GM21528 (cell line): ENCODE data around the gene BPIFB4.
"Not testable (repeated sequence)": the region's sequence is repeated elsewhere in the genome, so short reads cannot be mapped to it uniquely, and the experiment has no call there.

Source experiments
- ATAC-seq: cut with Tn5 transposase; IDR thresholded peaks from one replicate; pipeline ENCODE4 v1.9.1; 2021; ENCODE audit warnings: mild to moderate bottlenecking, moderate library complexity; ENCODE audit not compliant: unreplicated experiment, low FRiP score

The BPIFB4 gene

DNA sequence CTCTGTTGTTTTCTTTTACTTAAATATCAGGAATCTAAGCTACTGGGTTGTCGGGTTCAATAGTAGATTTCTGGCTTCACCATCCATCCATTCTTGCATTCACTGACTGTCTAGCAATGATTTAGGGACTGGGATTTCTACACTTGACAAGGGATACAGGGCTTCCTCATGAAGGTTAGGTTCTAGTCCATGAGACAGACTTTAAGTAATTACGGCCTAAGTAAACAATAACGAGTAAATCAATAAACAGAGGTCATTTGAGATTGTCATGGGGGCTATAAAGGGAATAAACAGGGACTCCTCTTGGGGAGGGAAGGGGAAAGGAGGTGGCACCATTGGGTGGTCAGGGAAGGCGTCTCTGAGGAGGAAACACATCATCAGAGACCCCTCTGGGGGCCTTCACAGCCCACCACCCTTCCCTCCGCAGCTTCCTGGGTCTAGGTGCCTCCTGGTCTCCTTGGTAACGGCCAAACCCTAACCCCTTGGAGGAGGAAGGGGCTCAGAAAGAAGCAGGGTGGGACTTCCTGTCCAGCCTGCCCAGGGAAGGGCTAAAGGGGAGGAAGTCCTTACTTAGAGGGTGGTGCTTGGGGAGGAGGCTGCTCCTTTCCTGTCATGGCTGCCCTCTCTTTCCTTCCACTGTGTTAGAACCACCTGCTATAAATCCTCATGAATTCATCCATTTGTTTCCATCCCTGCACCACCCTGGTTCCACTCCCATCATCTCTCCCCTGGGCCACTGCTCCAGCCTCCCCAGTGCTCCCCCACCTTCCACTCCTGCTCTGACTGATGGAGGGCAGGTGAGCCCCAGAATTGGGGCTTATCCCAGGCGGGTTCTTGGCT, 33.3 kb downstream of the BPIFB4 start:
- ATAC-seq = no peak

DNA sequence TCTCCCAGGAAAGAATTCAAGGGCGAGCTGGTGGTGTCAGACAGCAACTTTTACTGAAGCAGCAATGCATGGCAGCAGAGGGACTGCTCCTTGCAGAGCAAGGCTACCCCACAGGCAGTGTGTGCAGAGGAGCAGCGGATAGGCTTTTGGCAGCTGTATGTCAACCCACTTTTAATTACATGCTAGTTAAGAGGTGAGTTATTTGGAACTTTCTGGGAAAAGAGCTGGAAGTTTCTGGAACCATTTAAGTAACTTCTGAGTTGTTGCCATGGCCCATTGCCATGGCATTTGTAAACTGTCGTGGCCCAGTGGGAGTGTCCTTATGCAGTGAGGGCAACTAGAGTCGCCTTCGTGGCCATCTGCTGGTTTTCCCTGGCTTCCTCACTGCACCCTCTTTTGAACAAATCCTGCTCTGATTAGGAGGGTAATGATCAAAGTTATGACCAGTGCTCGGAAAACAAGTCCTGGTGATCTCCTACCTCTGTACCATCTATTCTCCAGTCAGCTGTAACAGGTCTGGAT, 34.0 kb downstream of the BPIFB4 start:
- ATAC-seq = no peak

DNA sequence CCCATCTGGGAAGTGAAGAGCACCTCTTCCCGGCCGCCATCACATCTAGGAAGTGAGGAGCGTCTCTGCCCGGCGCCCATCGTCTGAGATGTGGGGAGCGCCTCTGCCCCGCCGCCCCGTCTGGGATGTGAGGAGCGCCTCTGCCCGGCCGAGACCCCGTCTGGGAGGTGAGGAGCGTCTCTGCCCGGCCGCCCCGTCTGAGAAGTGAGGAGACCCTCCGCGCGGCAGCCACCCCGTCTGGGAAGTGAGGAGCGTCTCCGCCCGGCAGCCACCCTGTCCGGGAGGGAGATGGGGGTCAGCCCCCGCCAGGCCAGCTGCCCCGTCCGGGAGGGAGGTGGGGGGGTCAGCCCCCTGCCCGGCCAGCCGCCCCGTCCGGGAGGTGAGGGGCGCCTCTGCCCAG, 36.1 kb downstream of the BPIFB4 start:
- not testable (repeated sequence) for ATAC-seq

DNA sequence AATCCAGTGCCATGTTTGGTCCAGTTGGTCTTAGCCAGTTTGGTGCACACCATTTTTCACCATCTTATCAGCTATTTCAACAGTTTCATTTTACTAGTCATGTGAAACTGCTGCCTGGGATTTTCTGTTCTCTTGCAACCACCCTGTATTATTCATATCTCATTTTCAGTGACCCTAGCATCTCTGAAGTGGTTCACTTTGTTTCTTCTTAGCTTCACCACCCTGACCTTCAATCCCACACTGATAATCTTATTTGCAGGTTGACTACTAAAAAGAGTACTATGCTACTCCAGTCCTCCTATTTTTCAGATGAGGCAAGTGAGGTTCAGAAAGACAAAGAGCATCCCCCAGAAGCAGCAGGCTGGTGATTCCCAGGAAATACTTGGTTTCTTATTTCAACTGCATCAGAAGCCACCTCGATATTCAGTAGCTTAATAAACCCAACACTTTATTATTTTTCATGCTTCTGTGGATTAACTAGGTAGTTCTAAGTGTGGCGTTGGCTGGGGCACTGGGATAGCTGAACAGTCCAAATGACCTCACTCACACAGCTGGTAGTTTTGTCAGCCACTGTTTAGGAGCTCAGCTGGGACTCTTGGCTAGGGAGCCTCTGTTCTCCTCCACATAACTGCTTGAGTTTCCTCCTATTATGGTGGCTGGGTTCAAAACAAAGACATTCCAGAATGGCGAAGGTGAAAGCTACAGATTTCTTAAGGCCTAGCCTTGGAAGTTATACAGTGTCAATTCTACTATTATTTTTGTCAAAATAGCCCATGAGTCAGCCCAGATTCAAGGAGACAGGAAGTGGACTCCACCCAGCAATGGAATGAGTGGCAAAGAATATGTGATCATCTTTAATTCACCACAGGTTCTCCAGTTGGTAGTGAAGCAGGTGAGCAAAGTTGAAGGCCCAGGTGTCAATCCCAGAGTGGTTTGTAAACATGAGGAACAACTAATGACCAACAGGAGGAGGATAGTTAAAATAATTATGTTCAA, 40.6 kb downstream of the BPIFB4 start:
- no peak for ATAC-seq

DNA sequence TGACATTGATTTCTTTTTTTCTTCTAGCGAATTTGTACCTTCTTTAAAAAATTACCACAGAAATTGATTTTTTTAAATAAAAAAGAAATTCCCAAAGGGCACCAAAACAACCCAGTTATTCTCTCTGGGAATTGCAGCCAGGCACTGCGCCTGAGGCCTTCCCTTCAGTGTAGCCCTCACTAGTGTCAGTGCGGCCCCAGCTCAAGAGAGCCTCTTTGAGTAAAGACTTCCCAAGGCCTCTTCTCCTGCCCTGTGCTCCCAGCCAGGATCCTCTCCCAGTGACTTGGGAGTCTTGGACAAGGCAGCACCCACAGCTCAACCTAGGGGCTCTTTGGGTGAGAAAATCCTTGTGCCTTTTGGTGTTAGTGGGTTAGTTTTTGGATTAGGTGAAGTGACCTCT, 41.5 kb downstream of the BPIFB4 start:
- no peak for ATAC-seq

DNA sequence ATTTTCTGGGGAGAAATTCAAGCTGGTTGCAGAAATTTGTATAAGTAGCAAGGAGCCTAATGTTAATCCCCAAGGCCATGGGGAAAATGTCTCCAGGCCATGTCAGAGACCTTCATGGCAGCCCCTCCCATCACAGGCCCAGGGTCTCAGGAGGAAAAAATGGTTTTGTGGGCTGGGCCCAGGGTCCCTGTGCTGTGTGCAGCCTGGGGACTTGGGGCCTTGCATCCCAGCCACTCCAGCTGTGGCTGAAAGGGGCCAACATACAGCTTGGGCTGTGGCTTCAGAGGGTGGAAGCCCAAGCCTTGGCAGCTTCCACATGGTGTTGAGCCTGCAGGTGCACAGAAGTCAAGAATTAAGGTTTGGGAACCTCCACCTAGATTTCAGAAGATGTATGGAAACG, 42.9 kb downstream of the BPIFB4 start:
- not testable (repeated sequence) for ATAC-seq

DNA sequence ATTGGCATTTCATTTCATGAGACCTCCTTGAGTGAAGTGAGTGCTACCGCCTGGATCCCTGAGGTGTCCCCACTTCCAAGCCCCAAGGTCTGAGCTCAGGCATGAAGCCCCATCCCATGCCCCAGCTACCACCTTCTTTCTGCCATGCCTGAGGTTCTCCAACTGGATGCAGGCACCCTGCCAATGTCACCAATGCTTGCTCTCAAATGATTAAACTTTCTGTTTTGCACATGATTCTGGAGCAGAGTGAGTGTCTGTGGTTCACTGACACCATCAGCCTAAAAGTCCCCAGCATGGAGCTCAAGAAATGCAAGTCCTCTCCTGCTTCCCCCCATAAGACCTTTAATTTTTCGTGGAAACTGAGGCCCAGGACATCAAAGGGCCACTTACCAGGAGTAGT, 44.8 kb downstream of the BPIFB4 start:
- no peak for ATAC-seq

DNA sequence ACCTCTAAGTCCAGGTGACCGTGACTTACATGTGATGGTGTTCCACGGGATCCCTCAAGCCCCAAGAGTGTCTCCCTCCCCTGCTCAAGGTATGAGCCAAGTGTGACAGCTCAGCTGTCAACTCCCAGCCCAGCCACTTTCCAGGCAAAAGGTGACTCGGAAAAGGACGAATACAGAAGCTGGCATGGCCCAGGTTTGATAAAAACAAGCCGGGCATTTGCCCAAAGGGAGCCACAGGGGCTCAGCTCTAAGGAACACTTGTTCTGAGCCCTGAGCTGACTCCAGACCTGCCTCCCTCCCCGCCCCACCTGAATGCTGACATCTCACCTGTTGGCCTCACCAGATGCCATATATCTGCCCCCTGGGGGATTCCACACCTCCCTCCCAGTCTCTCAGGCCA, 45.6 kb downstream of the BPIFB4 start:
- no peak for ATAC-seq

DNA sequence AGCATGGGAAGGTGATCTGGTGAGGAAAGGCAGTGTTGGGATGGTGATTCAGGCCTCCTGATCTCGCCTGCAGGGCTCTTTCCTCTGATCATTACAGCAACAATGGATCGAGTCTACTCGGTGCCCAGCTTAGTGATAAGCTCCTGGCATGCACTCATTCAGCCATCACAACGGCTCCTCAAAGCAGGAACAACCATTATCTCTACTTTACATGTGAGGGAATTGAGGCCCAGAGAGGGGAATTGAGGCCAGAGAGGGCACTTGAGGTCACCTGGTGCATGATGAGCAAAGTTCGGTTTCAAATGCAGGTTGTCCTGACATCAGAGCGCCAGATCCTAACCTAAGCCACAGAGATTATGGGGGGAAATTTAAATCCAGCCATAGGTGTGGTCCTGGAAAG, 46.5 kb downstream of the BPIFB4 start:
- ATAC-seq = no peak

DNA sequence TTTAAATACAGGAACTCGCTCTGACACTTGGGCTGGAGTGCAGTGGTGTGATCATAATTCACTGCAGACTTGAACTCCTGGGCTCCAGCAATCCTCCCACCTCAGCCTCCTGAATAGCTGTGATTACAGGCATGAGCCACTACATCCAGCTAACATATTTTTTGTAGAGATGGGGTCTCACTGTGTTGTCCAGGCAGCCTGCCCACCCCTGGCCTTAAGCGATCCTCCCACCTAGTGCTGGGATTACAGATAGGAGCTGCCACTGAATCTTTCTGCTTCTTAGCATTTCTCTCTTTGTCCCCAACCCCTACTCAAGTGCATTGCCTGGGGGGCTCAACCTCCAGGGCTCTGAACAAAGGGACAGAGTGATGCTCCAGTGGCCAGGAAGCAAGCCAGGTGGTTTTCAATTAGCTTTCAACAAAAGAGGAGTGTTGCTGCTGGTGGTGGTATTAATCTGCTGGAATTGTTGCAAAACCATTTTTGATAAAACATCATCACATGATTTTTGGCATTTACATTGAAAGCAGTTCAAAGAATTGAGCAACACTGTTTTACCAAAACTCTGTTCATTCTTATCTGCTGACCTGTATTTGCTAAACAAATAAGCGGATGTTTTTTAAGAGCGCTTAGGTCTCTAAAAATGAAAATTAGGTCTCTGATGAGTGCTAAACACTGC, 48.1 kb downstream of the BPIFB4 start:
- no peak for ATAC-seq

DNA sequence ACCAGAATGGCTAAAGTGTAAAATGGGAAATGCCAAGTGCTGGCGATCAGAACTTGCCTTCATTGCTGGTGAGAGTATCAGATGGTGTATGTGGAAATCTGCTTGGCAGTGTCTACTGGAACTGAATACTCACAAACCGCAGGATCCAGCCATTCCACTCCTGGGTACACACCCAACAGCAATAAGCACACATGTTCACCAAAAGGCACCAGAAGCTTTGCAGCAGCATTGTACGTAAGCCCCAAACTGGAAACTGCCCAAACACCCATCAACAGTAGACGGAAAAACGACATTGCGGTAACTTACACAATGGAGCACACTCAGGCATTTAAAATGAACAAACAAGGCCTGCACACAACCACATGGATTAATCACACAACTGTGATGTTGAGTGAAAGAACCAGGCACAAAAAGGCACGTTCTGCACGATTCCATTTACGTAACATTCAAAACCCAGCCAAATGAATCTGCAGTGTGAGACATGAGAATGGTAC, 51.2 kb downstream of the BPIFB4 start:
- ATAC-seq = no peak

DNA sequence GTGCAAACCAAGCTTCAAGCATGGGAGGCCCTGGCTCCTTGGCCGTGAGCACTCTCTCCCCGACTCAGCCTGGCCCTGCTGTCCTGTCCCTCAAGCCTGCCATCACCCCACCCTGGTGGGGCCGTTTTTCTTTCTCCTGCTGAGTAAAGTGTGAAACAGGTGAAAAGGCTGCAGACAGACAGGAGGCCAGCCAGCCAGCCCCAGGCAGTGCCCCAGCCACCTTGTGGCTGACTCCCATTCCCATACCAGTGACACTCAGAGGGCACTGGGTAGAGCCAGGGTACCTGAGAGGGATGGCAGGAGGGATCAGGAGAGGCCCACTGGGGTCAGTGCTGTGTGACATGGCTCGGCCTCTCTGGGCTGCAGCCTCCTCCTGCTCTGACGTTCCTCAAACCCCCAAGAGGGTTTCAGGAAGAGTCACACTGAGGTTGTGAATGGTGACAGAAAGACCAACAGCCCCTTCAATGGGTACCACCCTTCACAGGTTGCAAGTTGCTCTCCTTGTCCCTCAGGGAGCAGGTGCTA, 52.6 kb downstream of the BPIFB4 start:
- no peak for ATAC-seq

DNA sequence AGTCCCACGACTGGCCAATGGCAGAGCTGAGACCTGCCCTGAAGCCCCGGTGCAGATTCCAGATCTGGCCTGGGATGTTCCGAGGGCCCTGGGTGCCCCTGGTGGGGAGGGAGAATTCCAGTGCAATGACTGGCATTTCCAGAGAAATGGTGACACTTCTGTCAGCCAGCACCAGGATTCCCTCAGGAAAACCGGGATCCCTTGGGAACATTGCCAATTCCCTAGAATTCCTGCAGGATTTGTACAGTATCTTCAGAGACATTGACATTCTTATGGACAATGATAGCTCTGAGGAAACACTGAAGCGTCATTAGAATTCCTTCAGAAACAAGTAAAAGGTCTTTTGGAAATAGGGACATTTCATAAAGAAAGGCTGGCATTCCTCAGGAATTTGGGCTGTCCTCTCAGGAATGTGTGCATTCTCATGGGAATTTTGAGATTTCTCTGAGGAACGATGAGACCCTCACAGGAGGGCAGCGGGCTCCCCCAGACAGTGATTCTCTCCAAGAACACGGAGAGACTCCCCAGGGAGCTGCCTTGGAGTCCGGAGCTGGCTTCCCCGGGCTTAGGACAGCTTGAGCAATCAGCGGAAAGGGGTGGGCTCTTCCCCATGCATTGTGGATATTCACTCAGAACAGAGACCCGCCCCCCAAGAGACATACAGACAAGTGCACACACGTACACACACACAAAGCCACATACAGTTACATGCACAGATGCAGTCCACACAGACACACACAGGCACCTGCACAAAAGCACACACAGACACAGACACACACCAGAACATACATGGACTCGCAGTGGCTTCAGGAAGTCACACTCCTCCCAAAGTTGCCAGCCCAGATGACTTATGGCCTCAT, 53.3 kb downstream of the BPIFB4 start:
- no peak for ATAC-seq

DNA sequence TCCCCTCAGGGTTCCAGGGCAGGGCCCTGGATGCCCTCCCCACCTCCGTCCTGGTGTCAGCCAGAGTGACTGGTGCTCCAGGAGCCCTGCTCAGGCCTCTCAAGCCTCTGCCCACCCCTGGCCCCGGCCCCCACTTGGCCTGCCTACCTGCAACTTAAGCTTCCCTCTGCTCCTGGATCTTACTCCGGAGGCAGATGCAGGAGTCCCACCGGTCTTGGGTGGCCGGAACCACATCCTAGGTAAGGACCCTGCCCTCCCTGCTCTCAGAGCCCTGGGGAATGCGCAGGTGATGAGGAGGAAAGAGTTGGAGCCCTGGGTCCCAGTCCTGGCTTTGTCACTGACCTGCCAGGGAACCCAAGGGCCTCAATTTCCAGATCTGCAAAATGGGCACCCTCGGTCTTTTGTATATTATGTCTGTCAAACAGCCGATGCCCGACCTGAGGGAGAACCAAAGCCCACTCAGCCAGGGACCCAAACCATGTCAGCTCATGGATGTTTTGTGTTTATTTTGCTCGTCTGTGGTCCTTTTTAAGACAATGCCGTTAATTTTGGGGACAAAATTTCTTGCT, 54.0 kb downstream of the BPIFB4 start:
- ATAC-seq = no peak

DNA sequence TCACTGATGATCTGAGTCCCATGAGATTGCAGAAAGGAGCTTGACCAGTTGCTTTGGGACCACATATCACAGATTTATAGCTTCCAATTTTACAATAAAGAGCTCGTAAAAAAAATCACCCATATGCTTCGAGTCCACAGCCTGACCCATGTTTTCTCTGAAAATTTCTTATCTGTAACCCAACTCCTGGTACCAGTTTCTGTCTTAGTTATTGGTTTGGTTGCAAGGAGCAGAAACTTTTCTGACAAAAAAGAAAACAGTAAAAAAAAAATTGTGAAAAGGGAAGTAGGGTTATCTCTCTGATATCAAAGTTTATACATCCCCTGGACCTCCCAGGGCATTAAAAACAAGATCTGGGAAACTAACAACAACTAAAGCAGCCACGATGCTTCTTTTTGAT, 57.8 kb downstream of the BPIFB4 start:
- no peak for ATAC-seq

DNA sequence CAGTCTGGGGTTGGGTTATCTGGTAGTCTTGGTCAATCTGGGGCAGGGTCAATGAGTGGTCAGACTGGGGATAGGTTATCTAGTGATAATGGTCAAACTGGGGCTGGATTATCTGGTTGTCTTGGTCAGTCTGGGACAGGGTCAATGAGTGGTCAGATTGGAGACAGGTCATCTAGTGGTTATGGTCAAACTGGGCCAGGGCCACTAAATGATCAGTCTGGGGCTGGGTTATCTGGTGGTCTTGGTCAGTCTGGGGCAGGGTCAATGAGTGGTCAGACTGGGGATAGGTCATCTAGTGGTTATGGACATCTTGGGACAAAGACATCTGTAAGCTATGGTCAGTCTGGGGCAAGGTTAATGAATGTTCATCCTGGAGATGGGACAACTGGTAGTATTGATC, 60.0 kb downstream of the BPIFB4 start:
- ATAC-seq = no peak

DNA sequence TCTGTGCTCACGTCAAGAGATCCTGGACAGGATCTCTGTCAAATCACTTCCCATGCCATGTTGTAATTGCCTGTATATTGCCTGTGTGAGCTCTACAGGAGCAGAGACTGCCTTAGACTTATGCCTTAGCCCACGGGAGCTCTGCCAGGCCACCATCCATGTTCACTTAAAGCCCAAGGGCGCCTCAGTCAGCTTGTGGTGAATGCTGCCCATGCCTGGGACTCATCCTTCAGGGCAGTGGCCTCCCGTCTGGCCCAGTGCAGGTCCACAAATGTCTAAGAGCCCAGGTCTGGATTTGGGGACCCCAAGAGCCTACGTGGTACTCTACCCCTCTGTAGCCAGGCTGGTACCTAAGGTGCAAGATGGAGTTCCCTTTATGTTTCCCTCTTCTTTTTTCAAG, 66.1 kb downstream of the BPIFB4 start:
- ATAC-seq = no peak

DNA sequence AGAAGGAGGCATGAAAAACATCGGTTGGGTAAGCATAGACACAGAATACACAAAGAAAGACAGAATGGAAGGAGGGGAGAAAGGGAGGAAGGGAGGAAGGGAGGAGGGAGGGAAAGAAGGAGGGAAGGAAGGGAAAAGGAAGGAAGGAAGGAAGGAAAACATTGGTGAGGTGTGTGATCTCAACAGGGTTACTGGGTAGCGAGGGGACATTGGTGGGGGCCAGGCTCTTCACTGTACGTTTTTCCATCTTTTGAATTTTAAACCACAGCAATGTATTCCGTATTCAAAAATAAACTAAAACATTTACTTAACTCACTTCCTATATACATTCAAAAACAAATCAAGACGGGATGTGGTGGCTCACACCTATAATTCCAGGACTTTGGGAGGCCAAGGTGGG, 67.9 kb downstream of the BPIFB4 start:
- ATAC-seq = no peak

DNA sequence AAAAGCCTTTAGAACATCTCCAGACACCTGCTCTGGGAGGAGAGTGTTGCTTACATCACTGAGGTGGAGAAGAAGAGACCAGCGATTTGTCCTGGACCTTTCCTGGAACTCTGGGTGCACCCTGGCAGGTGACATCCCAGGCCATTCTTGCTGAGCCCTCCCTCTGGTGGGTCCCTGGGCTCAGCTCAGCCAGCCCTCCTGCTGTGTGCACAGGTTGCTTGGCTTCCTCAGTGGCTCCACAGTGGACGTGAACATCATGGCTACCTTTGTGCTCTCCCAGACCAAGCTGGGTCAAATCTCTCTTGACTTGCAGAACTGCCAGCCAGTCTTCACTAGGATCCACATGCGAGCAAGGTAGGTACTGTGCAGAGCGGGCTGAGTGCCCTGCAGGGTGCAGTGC, 68.6 kb downstream of the BPIFB4 start:
- no peak for ATAC-seq
